Hematopoietic multipotent progenitor cell treated with erythropoietin and hydrocortisone succinate and interleukin-3 and kit ligand, for 15 days (in vitro differentiated cells): Measurements from ENCODE around the gene NEDD4L.
"Not testable (repeated sequence)": the region's sequence is repeated elsewhere in the genome, so short reads cannot be mapped to it uniquely, and the experiment has no call there.

Source experiments
- DNase-seq: peaks from one replicate; pipeline ENCODE4 v3.0.0-alpha.2; 2015; ENCODE audit warnings: low spot score

The NEDD4L gene

DNA sequence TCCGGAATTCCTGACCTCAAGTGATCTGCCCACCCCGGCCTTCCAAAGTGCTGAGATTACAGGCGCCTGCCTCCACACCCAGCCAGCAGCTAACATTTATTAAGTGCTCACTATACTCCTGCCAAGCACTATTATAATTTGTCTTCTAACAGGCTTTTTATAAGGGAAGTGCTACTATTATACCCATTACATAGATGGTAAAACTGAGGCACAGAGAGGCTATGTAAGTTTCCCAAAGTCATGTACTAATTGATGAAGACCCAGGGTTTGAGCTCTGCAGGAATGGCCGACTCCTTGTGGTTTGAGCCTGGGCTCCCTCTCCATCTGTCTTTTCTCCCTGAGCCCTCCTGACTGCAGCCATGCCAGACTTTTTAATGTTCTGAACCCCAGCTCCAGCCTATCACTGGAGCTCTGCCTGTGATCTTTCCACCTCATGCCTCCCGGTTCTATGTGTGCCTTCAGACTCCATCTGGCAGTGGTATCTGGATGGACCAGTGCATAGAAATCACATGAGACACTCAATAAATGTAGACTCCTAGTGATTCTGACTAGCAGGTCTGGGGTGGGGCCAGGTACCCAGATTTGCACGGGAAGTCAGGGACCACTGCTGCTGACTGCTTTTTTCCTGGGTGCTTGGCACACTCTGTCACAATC lies 197.1 kb downstream of the NEDD4L start:
- DNase-seq, result no peak

DNA sequence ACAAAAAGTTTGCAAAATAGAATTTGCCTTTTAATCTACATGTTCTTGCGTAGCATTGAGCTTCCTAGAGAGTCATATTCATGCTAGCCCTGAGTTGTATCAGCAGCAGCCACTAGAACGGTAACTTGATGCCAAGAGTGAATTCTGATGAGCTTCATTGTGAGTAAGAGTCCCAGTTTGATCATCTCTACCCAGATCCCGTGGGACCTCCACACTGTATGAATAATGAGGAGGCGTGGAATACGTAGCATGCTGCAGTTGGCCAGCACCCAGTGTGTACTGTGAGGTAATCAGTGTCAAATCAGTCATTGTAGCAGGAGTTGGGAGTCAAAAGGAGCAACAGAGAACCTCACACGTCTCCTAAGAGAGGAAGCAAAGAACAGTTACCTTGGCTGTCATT lies 197.9 kb downstream of the NEDD4L start:
- DNase-seq, result no peak

DNA sequence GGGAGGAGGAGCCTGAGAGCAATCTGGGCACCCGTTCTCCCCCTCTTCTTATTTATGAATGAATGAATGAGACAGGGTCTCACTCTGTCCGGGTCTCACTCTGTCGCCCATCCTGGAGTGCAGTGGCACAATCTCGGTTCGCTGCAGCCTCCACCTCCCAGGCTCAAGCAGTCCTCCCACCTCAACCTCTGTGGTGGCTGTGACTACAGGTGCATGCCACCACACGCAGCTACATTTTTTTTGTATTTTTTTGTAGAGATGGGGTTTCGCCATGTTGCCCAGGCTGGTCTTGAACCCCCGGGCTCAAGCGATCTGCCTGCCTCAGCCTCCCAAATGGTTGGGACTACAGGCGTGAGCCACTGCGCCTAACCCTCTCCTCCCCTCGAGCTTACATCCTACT lies 198.4 kb downstream of the NEDD4L start:
- DNase-seq, result no peak

DNA sequence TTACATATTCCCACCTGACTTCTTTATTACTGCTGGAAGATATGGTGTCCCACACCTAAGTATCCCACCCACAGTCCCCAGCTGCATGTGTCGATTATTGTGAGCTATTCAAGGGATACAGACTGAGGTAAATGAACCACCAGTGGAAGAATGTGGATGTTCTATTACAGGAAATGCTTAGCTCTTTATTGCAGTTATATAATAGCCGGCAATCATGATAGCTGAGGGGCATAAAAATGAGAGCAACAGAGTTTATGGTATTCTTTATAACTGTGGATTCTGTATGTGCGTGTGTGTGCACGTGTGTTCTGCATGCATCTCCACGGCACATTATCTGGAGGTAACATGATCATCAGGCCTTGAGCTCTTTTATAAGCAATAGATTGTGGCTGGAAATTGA lies 198.9 kb downstream of the NEDD4L start:
- DNase-seq, result no peak

DNA sequence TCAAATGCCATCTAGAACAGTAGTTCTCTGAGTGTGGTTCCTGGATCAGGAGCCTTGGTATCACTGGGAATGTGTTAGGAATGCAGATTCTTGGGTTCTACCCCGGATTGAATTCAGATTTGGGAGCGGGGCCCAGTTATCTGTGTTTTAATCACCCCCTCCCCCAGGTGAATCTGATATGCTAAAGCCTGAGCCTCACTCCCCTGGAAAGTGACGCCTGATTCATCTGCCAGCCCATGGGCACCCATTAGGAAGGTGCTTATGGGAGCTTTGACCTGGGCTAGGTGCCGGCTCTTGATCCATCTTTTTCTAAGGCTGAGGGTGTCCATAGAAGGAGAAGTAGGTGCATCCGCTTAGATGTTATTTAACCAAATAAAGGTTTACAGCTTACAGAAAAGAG lies 199.4 kb downstream of the NEDD4L start:
- no peak for DNase-seq

DNA sequence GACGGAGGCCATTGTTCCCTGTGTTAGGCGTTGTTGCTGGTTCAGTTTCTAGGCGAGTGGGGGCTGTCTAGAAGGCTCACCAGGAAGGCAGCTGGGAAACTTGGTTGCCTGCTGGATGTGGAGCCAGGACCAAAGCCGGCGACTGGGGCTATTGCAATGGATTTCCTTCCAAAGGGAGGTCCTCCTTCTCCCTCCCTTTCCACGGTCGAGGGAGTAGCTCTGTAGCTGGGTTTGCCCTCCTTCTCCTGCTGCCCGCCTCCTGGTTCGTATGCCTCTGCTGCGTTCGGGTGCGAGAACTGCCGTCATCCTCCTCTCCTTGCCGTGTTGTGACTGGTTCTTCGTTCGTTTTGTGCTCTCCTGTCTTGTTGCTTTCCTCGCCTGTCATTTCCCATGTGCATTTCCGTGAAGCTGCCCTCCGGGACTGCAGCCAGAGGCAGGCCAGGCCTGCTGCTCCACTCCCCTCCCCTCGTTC lies 203.4 kb downstream of the NEDD4L start:
- no peak for DNase-seq

DNA sequence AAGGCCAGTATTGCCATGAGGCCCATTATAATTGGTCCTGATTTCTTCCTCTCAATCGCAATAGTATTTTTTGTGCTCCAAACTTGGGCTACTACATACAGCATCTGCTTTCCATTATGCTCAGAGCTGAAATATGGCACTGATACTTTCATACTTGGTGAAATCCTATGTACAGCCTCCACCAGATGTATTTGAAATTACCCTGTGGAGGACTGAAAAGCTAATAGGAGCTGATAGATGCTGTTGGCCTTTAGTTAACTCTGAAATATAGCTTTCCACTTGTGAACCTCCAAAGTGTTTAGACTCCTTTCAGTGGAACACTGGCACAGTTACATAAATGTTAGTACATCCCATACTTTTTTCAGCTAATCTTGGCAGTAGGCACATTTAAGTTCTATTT lies 205.7 kb downstream of the NEDD4L start:
- DNase-seq, result no peak

DNA sequence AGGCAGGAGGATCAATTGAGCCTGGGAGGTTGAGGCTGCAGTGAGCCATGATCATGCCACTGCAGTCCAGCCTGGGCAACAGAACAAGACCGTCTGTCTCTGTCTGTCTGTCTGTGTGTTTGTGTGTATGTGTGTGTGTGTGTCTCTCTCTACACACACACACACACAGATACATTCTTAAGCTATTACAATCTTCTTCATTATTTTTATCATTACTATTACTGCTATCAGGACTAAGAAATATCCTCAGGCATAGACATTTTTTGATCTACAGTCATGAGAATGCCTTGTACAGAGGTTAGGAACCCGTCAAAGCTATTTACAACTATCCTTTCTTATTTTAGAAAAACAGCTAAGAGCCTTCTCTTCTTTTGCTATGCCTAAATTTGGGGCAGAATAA lies 207.4 kb downstream of the NEDD4L start:
- no peak for DNase-seq

DNA sequence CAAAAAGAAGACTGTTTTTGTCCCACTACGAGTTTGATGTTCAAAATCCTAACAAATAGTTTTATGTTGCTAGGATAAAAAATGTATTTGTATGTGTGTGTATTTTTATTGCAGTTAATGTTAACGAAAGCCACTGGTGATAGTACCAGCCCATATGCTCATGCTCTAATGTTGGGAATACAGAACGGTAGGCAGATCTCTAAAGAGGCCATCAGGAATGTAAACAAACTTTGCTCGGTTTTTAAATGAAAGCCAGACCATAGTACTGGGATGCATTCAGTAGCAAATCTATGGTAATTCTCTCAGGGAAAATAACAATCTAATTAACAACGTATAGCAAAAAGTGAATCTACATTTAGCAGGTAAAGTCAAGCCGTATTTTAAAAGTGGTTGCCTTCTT lies 208.1 kb downstream of the NEDD4L start:
- DNase-seq, result no peak

DNA sequence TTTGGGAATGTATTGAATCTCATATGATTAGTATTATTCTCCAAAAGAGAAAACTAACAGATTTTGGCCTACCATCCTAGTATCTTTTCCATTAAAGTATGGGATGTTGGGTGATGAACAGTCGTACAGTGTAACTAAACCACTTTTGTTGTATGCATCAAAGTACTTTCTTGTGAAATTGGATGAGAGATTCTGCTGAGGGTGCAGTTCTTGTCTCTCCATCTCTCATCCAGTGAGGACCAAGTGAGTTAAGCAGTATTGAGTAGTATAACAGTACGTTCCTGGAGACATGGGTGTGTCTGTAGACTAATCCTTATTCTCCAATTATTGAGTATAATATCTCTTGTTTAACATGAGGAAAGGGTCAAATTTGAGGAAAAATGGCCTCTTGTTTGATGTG lies 209.3 kb downstream of the NEDD4L start:
- no peak for DNase-seq

DNA sequence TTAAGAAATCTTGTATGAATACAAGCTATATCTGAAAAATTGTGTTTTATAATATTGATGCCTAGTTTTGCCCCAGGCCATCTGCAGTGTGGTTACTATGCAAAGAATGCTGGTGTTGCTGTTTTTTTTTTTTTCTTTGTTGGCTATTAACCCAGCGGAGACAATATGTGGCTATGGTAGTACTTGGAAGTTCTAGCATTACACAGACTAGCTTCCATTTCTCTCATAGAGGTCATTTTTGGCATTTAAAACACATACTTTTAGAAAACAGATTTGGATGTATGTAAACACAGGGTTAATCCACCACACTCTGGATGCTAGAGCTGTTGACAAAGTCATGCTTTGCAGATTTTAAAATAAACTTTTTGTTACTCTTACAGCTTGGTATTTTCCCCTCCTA lies 209.8 kb downstream of the NEDD4L start:
- no peak for DNase-seq

DNA sequence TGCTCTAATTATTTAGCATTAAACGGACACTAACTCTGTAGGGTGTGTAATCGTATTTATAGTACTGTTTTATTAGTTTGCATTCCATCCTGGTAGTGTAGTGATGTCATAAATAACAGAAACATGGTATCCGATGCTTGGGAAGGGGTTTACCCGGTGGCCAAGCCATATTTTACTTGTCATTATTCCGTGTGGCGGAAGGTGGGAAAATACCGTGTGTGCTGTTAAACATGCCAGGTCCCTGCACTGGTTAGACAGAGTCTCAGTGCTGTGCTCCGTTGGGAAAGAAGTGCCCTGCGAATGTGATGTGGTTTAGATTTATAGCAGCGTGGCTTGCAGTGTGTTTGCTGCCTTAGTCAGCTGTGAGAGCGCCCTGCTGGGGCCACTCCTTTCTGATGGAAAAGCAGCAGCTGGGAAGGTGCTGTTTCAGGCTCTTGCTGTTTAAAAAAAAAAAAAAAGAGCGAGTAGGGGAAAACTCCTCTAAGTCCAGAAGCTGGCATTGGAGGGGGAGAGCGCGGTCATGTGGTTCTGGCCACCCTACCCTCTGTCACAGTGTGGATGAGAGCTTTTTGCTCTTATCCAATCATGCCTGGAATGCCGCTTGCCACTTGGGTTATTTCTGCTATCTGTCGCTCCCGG lies 211.0 kb downstream of the NEDD4L start:
- no peak for DNase-seq

DNA sequence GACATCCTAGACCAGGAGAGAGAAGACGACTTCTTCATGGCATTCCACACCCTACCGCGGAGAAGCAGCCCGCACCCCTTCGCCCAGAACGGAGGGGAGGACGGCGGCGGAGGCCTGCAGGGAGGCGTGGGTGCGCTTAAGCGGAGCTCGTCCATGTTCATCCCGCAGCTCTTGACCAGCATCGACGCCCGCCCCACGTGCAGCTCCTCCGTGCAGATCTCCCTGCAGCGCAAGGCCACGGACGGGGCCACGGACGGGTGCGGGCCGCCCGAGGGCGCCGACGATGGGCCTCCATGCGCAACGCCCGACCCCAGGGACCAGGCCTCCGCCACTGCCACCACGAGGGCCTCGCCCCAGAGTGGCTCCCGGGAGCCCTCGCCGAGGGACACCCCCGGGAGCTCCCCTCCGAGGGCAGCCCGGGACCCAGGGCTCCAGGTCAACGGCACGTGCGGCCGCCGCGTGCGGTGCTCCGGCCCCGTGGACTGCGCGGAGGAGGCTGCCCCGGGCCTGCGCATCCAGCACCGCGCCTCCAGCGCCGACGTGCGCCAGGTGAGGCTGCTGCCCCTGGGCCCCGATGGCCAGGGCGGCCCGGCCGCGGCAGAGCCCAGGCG lies 211.8 kb downstream of the NEDD4L start:
- DNase-seq, result no peak

DNA sequence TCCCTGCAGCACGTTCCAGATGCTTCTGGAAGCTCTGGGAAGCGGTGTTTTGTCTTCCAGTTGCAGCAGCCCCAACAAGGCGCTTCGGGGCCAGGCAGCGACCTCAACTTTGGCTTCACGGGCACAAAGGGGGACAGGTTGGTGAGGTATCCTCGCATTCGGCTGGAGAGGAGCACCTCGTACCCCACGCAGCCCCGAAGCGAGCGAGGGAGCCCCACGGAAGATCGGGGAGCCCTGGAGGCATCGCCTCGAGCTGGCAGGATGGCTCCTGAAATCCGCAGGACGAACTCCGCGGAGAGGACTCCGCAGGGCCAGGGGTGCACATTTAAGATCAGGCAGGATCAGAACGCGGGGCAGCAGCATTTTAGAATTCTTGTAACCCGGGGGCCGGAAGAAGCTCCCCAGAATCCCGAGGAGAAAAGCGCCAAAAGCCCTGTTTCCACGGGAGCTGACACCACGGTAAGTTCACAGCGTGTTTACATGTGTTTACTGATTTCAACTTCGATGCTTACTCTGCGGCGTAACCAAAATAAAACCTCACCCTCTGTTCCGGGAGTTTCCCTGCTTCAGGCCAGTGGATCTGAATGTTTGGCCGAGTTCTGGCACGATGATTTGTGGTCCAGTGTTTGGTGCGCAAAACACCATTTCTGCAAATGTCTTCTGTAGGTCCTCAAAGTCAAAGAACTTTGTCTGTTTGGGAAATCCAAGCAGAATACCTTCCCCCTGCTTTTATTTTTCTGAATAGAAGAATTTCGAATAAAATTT lies 212.5 kb downstream of the NEDD4L start:
- no peak for DNase-seq

DNA sequence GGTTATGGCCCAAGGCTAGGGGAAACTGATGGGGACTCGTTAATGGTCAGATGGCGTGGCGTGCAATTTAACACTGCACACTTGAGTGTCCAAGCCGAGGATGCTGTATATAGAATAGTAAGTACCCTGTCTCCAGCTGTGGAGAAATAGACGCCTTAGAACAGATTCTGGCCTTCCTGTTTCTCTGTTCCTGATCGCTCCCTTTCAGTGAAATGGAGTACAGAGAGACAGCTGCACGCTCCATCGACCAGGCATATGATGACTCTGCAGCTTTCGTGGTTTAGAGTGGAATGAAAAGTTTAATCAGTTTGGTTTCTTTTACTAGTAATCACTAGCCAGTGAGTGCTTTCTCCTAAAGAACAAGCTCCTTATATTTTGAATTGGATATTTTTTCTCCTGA lies 213.4 kb downstream of the NEDD4L start:
- DNase-seq, result peak; percentile 65

DNA sequence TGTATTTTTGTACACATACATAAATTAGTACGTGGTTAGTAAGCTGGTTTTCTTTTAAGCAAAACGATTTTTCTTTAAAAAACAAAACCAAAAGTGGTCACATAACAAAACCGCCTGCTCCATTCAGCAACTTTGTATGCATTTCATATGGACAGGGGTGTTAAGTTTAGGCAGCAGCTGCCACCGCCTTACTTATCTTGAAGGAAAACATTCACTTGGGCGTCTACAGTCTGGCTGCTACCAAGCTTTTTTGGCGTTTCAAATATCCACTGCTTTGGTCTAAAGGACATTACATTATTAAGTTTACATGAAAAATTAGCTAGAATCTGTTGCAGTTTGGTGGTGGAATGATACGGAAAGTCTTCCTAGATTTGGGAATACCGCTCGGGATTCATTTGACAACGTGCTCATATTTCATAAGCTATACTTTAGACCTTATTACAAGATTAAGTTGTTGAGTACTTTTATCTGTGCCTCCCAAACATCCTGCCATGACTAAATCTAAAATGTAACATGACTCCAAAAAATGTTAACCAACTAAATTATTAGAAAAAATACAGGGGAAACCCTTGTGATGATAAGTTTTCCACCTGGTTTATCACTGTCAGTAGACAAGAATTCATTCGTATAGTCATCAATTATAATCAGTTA lies 214.8 kb downstream of the NEDD4L start:
- peak; percentile 89 for DNase-seq

DNA sequence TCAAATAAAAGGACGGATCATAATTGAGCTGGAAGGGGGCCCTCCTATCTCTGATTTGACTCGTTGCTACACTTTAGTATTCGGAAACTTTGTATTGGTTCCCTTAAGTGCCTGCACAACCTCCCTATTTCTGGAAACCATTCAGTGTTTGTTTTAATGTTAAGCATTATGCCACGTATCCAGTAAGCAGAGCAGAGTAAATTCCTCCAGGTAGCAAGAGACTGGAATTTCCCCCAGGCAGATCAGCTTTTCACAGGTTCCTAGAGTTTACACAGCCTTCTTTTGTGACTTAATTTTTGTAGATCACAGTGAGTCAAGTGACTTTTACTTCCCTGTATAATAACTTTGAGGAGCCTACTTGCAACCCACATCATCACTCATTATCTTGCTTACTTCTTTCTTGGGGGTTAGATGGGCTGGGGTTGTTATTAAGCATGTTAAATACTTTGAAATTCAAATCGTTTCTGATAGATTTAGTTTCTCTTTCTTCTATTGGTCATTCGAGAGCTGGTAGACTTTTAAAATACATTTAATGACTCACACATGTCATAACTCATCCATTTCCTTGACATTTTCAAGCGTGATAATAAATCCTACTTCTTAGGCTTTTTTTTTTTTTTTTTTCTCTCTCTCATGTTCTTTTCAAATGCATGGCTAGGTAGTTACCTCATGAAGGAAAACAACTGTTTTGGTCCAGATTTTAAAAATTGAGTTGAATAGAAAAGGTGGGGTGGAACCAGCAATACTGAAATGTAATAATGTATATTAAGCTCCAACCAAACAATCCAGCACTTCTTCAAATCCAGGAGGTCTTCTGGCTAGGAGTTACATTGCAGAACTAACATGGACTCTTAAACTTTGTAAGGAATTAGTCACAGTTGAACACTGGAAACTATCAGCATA lies 219.3 kb downstream of the NEDD4L start:
- DNase-seq, result no peak

DNA sequence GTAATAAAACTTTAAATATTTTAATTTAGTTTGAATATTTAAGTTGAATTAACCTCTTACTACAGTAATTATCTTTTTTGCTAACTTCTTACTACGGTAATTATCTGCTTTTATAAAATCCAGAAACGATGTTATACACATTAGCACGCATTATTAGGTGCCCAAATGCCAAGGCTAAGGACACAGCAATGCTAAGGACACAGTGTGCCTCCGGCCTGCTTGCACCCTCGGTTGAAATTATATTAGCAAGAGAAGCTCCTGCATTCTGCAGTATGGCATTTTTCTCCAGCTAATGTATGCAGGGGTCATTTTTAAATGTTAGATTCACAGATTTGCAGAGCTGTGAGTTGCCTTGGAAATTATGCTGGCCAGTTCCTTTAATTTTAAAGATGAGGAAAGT lies 220.0 kb downstream of the NEDD4L start:
- no peak for DNase-seq

DNA sequence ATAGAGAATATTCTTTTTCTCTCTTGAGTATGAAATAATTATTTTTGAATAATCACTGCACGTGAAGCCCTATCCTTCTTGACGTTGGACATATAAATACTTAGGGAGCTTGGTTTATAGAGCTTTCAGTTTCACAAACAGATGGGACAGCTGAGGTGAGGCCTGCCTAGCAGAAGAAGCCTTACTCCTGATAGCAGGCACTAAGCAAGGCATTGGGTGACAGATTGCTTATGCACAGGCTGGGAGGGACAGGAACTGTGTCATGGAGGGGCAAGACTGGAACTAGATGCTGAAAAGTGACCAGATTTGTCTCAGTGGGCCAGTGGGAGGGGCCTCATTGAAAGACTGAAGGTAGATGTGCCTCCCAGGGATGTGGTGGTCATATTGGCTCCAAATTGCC lies 220.8 kb downstream of the NEDD4L start:
- DNase-seq, result no peak

DNA sequence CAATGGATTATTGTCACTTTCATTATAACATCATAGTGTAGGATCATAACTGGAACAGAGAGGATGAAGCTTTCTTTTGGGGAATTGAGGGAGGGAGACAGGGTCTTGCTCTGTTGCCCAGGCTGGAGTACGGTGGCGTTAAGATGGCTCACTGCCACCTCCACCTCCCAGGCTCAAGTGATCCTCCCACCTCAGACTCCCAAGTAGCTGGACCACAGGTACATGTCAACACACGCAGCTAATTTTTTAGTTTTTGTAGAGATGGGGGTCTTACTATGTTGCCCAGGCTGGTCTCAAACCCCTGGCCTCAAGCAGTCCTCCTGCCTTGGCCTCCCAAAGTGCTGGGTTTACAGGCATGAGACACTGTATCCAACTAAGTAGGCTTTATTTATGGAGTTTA lies 221.5 kb downstream of the NEDD4L start:
- not testable (repeated sequence) for DNase-seq

DNA sequence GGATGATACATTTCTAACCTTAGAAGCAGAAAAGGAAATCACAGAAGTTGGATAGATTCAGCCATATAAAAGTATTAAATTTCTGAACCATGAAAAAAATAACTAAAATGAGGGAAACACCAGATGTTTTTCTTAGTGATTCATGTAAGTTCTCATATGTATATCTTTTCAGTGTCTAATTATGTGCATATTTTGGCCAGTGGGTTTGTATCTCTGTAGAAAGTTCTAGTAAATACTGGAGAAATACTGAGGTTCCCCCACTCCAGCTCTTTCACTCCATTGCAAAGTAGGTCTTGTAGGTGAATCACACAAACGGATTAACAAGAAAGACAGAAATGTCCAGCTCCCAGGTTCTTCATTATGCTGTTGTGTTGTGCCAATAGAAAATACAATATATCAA lies 222.3 kb downstream of the NEDD4L start:
- DNase-seq, result no peak
